HEK293 (cell line): ENCODE measurements around the gene MEOX2.

Experiments
- MZF1 ChIP-seq: fragments of 450-650 bp; formaldehyde crosslinking; IDR thresholded peaks from 2 replicates; pipeline ENCODE4 v1.5.1; 2017; ENCODE audit warnings: missing biosample characterization, missing genetic modification characterization, borderline replicate concordance
- REST ChIP-seq: fragments of 450-650 bp; formaldehyde crosslinking; IDR thresholded peaks from 2 replicates; pipeline ENCODE4 v1.5.1; 2016; ENCODE audit warnings: missing biosample characterization, missing genetic modification characterization
- YY1 ChIP-seq: fragments of 450-650 bp; formaldehyde crosslinking; IDR thresholded peaks from 2 replicates; pipeline ENCODE4 v1.5.1; 2018; ENCODE audit warnings: missing biosample characterization, missing genetic modification characterization
- ZFHX2 ChIP-seq: fragments of 450-650 bp; formaldehyde crosslinking; conservative IDR thresholded peaks from 2 replicates; pipeline ENCODE4 v1.5.1; 2016; ENCODE audit warnings: missing biosample characterization, missing genetic modification characterization
- ZNF169 ChIP-seq: fragments of 450-650 bp; formaldehyde crosslinking; IDR thresholded peaks from 2 replicates; pipeline ENCODE4 v1.5.1; 2016; ENCODE audit warnings: missing biosample characterization, missing genetic modification characterization
- ZNF830 ChIP-seq: fragments of 450-650 bp; IDR thresholded peaks from 2 replicates; pipeline ENCODE4 v1.5.0; 2018; ENCODE audit warnings: missing biosample characterization, missing genetic modification characterization, low read depth, mild to moderate bottlenecking, moderate library complexity
- TF ChIP-seq, protein P1 (sequence below): fragments of 450-650 bp; formaldehyde crosslinking; IDR thresholded peaks from 2 replicates; pipeline ENCODE4 v1.5.1; 2016; ENCODE audit warnings: missing biosample characterization, missing genetic modification characterization
- TF ChIP-seq, protein P2 (sequence below): fragments of 450-650 bp; formaldehyde crosslinking; IDR thresholded peaks from 2 replicates; pipeline ENCODE4 v1.5.1; 2016; ENCODE audit warnings: missing biosample characterization, missing genetic modification characterization
- TF ChIP-seq, protein P3 (sequence below): fragments of 450-650 bp; formaldehyde crosslinking; IDR thresholded peaks from 2 replicates; pipeline ENCODE4 v1.5.1; 2016; ENCODE audit warnings: missing biosample characterization, missing genetic modification characterization

DNA sequence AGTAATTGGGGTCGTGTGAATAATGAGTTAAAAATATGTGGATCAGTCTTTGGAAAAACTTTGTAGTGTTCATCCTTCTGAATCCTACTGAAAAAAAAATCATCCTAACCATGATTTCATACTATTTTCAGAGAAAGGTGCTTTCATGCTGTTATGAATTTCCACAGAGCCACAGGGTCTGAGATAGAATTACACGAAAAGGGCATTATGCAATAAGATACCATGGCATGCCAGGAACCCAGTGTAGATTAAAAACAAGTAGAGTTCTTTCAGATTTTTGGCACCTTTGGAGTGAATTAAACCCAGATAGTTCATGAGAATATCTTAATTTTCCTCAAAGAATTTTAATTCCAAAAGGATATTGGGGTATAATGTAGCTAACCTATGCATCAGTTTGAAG lies 77.2 kb downstream of the MEOX2 start:
- no peak for TF ChIP-seq REST
- TF ChIP-seq, protein P1, sequence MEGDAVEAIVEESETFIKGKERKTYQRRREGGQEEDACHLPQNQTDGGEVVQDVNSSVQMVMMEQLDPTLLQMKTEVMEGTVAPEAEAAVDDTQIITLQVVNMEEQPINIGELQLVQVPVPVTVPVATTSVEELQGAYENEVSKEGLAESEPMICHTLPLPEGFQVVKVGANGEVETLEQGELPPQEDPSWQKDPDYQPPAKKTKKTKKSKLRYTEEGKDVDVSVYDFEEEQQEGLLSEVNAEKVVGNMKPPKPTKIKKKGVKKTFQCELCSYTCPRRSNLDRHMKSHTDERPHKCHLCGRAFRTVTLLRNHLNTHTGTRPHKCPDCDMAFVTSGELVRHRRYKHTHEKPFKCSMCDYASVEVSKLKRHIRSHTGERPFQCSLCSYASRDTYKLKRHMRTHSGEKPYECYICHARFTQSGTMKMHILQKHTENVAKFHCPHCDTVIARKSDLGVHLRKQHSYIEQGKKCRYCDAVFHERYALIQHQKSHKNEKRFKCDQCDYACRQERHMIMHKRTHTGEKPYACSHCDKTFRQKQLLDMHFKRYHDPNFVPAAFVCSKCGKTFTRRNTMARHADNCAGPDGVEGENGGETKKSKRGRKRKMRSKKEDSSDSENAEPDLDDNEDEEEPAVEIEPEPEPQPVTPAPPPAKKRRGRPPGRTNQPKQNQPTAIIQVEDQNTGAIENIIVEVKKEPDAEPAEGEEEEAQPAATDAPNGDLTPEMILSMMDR (tag by site-specific recombination), result no peak
- TF ChIP-seq, protein P2, sequence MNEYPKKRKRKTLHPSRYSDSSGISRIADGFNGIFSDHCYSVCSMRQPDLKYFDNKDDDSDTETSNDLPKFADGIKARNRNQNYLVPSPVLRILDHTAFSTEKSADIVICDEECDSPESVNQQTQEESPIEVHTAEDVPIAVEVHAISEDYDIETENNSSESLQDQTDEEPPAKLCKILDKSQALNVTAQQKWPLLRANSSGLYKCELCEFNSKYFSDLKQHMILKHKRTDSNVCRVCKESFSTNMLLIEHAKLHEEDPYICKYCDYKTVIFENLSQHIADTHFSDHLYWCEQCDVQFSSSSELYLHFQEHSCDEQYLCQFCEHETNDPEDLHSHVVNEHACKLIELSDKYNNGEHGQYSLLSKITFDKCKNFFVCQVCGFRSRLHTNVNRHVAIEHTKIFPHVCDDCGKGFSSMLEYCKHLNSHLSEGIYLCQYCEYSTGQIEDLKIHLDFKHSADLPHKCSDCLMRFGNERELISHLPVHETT (tag by site-specific recombination), result no peak
- TF ChIP-seq YY1, result no peak
- no peak for TF ChIP-seq ZFHX2 (tag by site-specific recombination)
- TF ChIP-seq, protein P3, sequence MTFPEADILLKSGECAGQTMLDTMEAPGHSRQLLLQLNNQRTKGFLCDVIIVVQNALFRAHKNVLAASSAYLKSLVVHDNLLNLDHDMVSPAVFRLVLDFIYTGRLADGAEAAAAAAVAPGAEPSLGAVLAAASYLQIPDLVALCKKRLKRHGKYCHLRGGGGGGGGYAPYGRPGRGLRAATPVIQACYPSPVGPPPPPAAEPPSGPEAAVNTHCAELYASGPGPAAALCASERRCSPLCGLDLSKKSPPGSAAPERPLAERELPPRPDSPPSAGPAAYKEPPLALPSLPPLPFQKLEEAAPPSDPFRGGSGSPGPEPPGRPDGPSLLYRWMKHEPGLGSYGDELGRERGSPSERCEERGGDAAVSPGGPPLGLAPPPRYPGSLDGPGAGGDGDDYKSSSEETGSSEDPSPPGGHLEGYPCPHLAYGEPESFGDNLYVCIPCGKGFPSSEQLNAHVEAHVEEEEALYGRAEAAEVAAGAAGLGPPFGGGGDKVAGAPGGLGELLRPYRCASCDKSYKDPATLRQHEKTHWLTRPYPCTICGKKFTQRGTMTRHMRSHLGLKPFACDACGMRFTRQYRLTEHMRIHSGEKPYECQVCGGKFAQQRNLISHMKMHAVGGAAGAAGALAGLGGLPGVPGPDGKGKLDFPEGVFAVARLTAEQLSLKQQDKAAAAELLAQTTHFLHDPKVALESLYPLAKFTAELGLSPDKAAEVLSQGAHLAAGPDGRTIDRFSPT (tag by site-specific recombination), result no peak
- TF ChIP-seq ZNF169 (tag by site-specific recombination), result no peak
- no peak for TF ChIP-seq MZF1 (tag by site-specific recombination)
- no peak for TF ChIP-seq ZNF830 (tag by site-specific recombination)
